ENCODE measurements around the gene KLHDC1.
"Not testable (repeated sequence)": the region's sequence is repeated elsewhere in the genome, so short reads cannot be mapped to it uniquely, and the experiment has no call there.

DNA sequence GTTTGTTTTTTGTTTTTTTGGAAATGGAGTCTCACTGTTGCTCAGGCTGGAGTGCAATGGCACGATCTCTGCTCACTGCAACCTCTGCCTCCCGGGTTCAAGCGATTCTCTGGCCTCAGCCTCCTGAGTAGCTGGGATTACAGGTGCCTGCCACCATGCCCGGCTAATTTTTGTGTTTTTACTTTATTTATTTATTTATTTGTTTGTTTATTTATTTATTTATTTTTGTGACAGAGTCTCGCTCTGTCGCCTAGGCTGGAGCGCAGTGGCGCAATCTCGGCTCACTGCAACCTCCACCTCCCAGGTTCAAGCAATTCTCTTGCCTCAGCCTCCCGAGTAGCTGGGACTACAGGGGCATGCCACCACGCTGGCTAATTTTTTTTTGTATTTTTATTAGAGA is 18.1 kb downstream of the KLHDC1 start:
- not testable (repeated sequence) for TF ChIP-seq ZNF777 (tag by site-specific recombination; IDR thresholded peaks at IDR 0.05; ENCODE audit: borderline replicate concordance); ZNF785 (tag by site-specific recombination; IDR thresholded peaks at IDR 0.05); ZNF175 (tag by site-specific recombination; IDR thresholded peaks at IDR 0.05)
- TF ChIP-seq ZNF140 (tag by site-specific recombination; IDR thresholded peaks at IDR 0.05) = peak; percentile 50; the same call in 1 of the 2 replicates
- TF ChIP-seq, protein P1, sequence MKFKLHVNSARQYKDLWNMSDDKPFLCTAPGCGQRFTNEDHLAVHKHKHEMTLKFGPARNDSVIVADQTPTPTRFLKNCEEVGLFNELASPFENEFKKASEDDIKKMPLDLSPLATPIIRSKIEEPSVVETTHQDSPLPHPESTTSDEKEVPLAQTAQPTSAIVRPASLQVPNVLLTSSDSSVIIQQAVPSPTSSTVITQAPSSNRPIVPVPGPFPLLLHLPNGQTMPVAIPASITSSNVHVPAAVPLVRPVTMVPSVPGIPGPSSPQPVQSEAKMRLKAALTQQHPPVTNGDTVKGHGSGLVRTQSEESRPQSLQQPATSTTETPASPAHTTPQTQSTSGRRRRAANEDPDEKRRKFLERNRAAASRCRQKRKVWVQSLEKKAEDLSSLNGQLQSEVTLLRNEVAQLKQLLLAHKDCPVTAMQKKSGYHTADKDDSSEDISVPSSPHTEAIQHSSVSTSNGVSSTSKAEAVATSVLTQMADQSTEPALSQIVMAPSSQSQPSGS (tag by site-specific recombination; IDR thresholded peaks at IDR 0.05; ENCODE audit: low read depth) = not testable (repeated sequence)
- TF ChIP-seq, protein P2, sequence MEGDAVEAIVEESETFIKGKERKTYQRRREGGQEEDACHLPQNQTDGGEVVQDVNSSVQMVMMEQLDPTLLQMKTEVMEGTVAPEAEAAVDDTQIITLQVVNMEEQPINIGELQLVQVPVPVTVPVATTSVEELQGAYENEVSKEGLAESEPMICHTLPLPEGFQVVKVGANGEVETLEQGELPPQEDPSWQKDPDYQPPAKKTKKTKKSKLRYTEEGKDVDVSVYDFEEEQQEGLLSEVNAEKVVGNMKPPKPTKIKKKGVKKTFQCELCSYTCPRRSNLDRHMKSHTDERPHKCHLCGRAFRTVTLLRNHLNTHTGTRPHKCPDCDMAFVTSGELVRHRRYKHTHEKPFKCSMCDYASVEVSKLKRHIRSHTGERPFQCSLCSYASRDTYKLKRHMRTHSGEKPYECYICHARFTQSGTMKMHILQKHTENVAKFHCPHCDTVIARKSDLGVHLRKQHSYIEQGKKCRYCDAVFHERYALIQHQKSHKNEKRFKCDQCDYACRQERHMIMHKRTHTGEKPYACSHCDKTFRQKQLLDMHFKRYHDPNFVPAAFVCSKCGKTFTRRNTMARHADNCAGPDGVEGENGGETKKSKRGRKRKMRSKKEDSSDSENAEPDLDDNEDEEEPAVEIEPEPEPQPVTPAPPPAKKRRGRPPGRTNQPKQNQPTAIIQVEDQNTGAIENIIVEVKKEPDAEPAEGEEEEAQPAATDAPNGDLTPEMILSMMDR (tag by site-specific recombination; IDR thresholded peaks at IDR 0.05) = not testable (repeated sequence)
- TF ChIP-seq, protein P3, sequence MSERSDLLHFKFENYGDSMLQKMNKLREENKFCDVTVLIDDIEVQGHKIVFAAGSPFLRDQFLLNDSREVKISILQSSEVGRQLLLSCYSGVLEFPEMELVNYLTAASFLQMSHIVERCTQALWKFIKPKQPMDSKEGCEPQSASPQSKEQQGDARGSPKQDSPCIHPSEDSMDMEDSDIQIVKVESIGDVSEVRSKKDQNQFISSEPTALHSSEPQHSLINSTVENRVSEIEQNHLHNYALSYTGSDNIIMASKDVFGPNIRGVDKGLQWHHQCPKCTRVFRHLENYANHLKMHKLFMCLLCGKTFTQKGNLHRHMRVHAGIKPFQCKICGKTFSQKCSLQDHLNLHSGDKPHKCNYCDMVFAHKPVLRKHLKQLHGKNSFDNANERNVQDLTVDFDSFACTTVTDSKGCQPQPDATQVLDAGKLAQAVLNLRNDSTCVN (tag by site-specific recombination; optimal IDR thresholded peaks at IDR 0.05) = not testable (repeated sequence)
- TF ChIP-seq, protein P4, sequence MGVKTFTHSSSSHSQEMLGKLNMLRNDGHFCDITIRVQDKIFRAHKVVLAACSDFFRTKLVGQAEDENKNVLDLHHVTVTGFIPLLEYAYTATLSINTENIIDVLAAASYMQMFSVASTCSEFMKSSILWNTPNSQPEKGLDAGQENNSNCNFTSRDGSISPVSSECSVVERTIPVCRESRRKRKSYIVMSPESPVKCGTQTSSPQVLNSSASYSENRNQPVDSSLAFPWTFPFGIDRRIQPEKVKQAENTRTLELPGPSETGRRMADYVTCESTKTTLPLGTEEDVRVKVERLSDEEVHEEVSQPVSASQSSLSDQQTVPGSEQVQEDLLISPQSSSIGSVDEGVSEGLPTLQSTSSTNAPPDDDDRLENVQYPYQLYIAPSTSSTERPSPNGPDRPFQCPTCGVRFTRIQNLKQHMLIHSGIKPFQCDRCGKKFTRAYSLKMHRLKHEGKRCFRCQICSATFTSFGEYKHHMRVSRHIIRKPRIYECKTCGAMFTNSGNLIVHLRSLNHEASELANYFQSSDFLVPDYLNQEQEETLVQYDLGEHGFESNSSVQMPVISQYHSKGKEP (tag by site-specific recombination; IDR thresholded peaks at IDR 0.05) = not testable (repeated sequence)
- TF ChIP-seq ZNF394 (tag by site-specific recombination; IDR thresholded peaks at IDR 0.05; ENCODE audit: borderline replicate concordance) = peak; percentile 53; the same call in 1 of the 2 replicates

Measured in HEK293 (cell line).